Chondrocyte (in vitro differentiated cells): ENCODE data around the gene ANKS3. TPM values are rescaled to one million over a fixed set of nuclear protein-coding genes. Genes with fewer than 3 reads are reported as not detected.
"Not testable (repeated sequence)": the region's sequence is repeated elsewhere in the genome, so short reads cannot be mapped to it uniquely, and the experiment has no call there.

Experiments used
- DNase-seq: peaks from one replicate; pipeline ENCODE4 v3.0.0; 2021; ENCODE audit warnings: mixed read lengths, low spot score
- H3K27ac Mint-ChIP-seq: one replicate; pipeline ENCODE4 v1.8.0; 2021; ENCODE audit warnings: mild to moderate bottlenecking, moderate library complexity, mixed read lengths; ENCODE audit not compliant: unreplicated experiment
- H3K27me3 Mint-ChIP-seq: 2 replicates; pipeline ENCODE4 v1.8.0; 2021; ENCODE audit warnings: low read depth, mixed read lengths
- H3K36me3 Mint-ChIP-seq: 2 replicates; pipeline ENCODE4 v1.8.0; 2021; ENCODE audit warnings: low read depth, mixed read lengths
- H3K4me1 Mint-ChIP-seq: 2 replicates; pipeline ENCODE4 v1.8.0; 2021; ENCODE audit warnings: low read depth, mild to moderate bottlenecking, mixed read lengths
- H3K4me3 Mint-ChIP-seq: one replicate; pipeline ENCODE4 v1.8.0; 2021; ENCODE audit warnings: mild to moderate bottlenecking, moderate library complexity, mixed read lengths; ENCODE audit not compliant: unreplicated experiment
- H3K9me3 Mint-ChIP-seq: 2 replicates; pipeline ENCODE4 v1.8.0; 2021; ENCODE audit warnings: low read depth, mixed read lengths
- total RNA-seq: library from RNA; stranded (reverse); gene quantifications from 3 replicates; pipeline ENCODE4 v1.2.1, GENCODE V29; 2021
- TF ChIP-seq, protein P1 (sequence below): fragments of 200-600 bp; sonication (generic); IDR thresholded peaks from 2 replicates; pipeline ENCODE4 v1.5.0; 2021; ENCODE audit warnings: antibody characterized with exemption, mild to moderate bottlenecking, moderate library complexity

Gene ANKS3
- total RNA-seq, 1 donor from 2014 or later, result 21.8 TPM

DNA sequence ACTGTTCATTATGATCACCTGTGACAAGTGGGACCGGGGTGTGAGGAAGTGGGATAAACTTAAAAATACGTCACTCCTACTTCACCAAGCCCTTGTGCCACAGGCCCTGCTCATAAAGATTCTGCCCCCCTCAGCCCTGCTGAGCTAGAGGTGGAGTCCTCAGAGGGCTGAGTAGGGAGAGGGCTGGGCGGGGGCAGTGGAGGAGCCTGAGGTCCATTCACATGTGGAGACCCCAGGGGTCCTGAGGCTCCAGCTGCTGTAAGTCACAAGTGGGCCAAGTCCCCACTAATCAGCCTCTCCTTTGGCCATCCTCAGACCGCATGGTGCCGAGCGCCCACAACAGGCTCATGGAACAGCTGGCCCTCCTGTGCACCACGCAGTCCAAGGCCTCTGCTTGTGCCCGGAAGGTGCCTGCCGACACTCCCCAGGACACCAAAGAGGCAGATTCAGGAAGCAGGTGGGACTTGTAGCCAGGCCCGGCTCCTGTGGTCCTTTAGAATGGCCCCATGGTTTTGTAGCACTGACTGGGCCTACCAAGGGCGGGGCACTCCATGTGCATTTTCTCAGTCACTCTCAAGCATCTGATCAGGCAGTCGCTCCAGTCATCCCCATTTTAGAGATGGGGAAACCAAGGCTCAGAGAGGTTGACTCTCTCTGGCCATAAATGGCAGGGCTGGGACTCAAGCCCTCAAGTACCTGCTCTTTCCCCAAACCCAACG is 10.6 kb upstream of the ANKS3 start:
- TF ChIP-seq, protein P1, sequence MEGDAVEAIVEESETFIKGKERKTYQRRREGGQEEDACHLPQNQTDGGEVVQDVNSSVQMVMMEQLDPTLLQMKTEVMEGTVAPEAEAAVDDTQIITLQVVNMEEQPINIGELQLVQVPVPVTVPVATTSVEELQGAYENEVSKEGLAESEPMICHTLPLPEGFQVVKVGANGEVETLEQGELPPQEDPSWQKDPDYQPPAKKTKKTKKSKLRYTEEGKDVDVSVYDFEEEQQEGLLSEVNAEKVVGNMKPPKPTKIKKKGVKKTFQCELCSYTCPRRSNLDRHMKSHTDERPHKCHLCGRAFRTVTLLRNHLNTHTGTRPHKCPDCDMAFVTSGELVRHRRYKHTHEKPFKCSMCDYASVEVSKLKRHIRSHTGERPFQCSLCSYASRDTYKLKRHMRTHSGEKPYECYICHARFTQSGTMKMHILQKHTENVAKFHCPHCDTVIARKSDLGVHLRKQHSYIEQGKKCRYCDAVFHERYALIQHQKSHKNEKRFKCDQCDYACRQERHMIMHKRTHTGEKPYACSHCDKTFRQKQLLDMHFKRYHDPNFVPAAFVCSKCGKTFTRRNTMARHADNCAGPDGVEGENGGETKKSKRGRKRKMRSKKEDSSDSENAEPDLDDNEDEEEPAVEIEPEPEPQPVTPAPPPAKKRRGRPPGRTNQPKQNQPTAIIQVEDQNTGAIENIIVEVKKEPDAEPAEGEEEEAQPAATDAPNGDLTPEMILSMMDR, result no peak
- no peak for DNase-seq
- Mint-ChIP-seq H3K27me3 (no peaks in the 10 kb centered on the region), H3K9me3 (no peaks in the 10 kb centered on the region), H3K27ac (no peak overlapping the region), H3K4me3 (no peak overlapping the region), H3K4me1 (no peaks in the 10 kb centered on the region), H3K36me3 (no peaks in the 10 kb centered on the region)

DNA sequence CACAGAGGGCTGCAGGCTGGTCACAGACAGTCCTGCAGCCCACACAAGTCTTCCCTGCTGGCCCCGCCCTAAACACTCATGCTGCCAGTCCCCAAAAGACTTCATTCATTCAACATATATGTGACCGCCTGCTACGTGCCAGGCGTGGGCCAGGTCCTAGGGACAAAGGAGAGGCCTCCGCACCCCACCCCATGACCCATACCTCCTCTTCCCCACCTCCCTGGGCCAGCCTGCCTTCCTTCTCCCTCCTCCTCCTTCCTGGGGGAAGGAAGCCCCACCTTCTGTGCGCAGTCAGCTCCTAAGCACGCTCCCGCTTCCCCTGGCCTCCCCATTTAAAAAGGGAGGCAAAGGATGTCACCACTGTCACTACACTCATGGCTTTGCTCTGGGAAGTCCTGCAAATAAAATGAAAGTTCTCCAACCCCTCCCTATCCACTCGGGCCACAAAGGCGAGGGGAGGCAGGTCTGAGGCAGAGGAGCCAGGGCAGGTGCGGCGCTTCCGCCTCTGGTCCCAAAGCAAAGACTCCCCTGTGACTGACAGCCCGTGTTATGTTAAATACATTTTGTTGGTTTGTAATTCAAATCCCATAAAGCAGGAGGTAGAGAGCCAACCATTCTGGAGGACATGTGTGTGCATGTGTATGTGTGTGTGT is 9.3 kb upstream of the ANKS3 start:
- no peaks in the 10 kb centered on the region for H3K27me3 Mint-ChIP-seq
- no peak overlapping the region for H3K27ac Mint-ChIP-seq
- TF ChIP-seq, protein P1, result no peak
- no peaks in the 10 kb centered on the region for H3K4me1 Mint-ChIP-seq
- H3K9me3 Mint-ChIP-seq, result no peaks in the 10 kb centered on the region
- H3K4me3 Mint-ChIP-seq, result no peak overlapping the region
- no peaks in the 10 kb centered on the region for H3K36me3 Mint-ChIP-seq
- no peak for DNase-seq

DNA sequence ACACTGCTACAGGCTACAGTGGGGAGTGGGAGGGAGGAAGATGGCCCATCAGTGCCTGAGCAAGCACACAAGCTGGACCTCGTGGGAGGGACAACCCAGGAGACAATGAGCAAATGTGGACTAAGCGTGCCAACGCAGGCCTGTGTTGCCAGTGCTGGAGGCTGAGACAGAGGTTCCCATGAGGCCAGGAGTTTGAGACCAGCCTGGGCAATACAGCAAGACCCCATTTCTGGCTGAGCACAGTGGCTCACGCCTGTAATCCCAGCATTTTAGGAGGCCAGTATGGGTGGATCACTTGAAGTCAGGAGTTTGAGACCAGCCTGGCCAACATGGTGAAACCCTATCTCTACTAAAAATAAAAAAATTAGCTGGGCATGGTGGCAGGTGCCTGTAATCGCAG is 4.3 kb upstream of the ANKS3 start:
- not testable (repeated sequence) for DNase-seq, H3K27me3 Mint-ChIP-seq, H3K4me1 Mint-ChIP-seq, H3K36me3 Mint-ChIP-seq, H3K9me3 Mint-ChIP-seq, H3K27ac Mint-ChIP-seq, H3K4me3 Mint-ChIP-seq

DNA sequence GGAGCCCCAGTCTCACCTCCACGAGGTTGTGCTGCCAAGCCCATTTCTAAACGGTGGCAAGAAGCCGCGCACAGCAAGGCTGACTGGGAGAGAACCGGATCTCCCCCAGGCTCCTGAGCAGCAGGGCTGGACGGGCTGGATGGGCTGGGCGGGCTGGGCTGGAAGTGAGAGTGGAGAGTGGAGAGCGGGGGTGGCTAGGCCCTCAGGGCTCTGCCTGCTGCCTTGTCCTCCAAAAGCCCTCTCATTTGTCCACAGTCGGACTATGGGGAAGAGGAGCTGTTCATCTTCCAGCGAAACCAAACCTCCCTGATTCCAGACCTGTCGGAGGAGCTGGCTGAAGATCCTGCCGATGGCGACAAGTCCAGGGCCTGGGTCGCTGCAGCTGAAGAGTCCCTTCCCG is 3.5 kb upstream of the ANKS3 start:
- peaks cover 15% of the 10 kb centered on the region for H3K4me1 Mint-ChIP-seq
- H3K36me3 Mint-ChIP-seq, result no peaks in the 10 kb centered on the region
- DNase-seq, result no peak
- H3K4me3 Mint-ChIP-seq, result no peak overlapping the region
- TF ChIP-seq, protein P1, result no peak
- H3K27ac Mint-ChIP-seq, result no peak overlapping the region
- no peaks in the 10 kb centered on the region for H3K9me3 Mint-ChIP-seq
- no peaks in the 10 kb centered on the region for H3K27me3 Mint-ChIP-seq

DNA sequence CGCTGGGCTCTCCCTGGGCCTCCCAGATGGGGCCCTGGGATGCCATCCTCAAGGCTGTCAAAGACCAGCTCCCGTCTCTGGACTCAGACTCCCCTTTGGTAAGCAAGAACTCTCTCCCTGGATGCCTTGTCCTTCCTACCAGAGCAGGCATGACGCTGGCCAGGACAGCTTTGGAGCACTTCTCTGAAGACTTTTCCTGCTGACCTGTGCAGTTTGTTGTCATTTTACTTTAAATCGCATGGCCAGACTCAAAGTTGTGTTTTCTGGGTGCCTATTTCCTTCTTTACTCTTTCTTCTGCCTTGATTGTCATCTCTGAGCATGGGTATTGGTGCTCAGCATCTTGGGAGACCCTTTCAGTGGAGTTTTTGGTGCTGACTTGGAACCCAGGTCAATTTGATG is 2.5 kb upstream of the ANKS3 start:
- DNase-seq, result no peak
- Mint-ChIP-seq H3K27me3 (no peaks in the 10 kb centered on the region), H3K4me1 (peaks cover 15% of the 10 kb centered on the region), H3K9me3 (no peaks in the 10 kb centered on the region), H3K27ac (no peak overlapping the region), H3K4me3 (no peak overlapping the region), H3K36me3 (no peaks in the 10 kb centered on the region)
- TF ChIP-seq, protein P1, result no peak
